Activated T-cell treated with anti-CD3 and anti-CD28 coated beads for 1 hour (primary cell): Measurements from ENCODE around the gene LAMTOR5.

Source experiments
- DNase-seq: peaks from one replicate; pipeline ENCODE4 v3.0.0-alpha.2; 2020; ENCODE audit warnings: low read depth

LAMTOR5 gene

GRCh38 chr1:110387048-110387754, 20.3 kb downstream of the LAMTOR5 start:
- DNase-seq = no peak

DNA sequence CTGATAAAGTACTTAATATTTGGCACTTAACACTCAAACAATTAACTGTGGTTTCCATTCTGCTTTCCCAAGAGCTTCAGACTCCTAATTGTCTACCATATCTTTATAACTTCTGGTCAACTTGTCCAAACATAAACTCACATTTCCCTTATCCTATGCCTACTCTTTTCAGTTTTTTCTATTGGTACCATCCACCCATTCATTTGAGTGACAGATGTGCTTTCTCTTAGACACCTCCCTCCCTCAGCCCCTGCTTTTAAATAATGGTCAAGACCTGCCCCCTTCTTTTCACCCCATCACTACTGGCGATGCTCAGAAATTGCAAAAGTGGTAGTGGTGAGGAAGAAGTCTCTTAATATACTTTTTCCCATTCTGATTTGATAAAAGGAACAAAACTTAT, 22.1 kb downstream of the LAMTOR5 start:
- no peak for DNase-seq

GRCh38 chr1:110384581-110385321, 22.7 kb downstream of the LAMTOR5 start:
- no peak for DNase-seq

DNA sequence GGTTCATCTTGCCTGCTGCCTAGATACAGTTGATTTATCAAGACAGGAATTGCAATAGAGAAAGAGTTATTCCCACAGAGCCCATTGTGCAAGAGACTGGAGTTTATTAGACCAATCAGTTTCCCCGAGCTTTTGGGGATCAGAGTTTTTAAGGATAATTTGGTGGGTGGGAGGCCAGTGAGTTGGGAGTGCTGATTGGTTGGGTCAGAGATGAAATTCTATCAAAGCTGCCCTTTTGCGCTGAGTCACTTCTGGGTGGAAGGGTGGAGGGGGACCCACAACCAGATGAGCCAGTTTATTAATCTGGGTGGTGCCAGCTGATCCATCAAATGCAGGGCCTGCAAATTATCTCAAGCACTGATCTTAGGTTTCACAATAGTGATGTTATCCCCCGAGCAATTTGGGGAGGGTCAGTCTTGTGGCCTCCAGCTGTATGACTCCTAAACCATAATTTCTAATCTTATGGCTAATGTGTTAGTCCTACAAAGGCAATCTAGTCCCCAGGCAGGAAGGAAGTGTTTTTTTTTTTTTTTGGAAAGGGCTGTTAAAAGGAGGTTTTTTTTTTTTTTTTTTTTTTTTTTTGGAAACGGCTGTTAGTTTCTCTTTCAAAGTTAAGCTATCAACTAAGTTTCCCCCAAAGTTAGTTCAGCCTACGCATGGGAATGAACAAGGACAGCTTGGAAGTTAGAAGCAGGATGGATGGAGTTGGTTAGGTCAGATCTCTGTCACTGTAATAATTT, 24.1 kb downstream of the LAMTOR5 start:
- DNase-seq = no peak

DNA sequence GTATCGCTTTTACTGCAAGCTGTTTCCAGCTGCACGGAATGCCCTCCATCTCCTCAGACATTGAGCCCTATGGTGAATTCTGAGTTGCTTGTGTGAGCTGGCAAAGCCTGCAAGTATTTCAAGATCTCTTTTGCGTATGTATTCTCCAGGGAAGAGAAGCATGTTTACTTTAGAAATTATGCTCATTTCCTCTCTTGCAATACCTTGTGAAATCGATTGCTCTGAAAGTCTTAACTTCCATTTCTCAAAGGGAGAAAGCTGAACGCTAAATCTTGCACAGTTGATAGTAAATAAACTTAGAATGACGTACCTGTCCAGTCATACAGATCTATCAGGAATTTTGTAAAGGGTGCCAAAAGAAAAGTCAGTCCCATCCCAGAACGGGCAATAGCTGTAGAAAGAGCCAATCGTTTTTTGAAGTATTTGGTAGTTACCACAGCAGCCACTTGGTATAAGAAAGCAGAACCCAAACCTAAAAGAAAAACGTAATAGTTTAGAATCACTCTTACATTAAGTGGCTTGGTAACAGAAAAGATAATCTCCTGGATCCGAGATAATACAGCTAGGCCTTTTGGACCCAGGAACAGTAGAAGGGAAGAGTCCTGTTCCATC, 26.7 kb downstream of the LAMTOR5 start:
- no peak for DNase-seq

DNA sequence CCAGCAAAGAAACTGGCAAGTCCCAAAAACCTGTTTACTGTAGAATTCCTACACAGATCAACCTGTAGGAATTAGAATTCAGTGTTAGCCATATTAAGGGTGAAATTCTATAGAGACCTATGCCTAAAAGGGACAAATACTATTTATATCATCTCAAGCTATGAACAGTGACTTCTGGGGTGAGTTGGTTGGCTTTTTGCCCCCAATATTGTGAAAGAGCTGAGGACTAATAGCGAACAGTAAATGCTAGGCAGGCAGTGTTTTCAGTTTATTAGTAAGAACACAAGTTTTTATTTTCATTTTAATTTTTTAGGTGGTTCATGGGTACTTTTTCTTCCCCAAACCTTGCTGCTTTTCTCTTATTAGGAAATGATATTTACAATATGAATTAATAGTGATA, 32.0 kb downstream of the LAMTOR5 start:
- DNase-seq = no peak

DNA sequence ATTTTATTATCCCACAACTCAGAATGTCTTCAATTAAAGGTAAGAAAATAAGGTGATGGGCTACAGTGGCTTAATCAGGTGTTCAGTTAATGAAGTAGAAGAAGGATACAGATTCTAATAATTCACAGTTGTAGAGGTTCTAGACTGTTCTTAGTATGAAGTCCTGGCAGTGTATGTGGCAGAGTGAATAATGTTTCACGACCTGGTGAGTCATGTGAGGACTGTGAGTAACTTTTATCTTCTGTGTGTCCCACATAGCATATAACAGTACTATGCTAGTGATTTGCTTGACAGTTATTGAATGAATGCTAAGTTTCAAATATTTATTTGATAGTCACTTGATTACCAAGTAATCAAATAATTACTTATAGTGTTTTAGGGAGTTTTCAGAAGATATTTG, 36.7 kb downstream of the LAMTOR5 start:
- no peak for DNase-seq

GRCh38 chr1:110364221-110364620, 43.3 kb downstream of the LAMTOR5 start:
- DNase-seq = no peak

- DNase-seq = no peak
Measured at GRCh38 chr1:110361856-110362255, 45.6 kb downstream of the LAMTOR5 start.

GRCh38 chr1:110360431-110360830, 47.1 kb downstream of the LAMTOR5 start:
- DNase-seq = no peak

DNA sequence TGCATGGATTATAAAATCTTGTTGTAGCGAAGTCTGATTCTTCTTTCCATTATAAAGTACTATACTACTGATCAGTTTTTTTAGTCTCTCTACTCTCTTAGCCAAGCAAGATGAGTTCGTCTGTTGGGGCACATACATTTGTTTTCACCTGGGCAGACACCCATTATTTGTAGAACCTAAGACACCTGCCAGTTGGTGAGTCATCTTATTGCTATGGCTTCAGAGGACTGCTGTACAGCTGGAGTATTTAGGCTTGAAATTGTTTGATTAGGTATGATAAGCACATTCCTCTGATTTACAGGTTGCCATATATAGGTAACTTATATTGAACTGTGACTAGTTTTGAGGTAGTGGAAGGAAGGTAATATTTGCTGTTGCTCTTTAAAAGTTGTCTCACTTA, 51.1 kb downstream of the LAMTOR5 start:
- no peak for DNase-seq

DNA sequence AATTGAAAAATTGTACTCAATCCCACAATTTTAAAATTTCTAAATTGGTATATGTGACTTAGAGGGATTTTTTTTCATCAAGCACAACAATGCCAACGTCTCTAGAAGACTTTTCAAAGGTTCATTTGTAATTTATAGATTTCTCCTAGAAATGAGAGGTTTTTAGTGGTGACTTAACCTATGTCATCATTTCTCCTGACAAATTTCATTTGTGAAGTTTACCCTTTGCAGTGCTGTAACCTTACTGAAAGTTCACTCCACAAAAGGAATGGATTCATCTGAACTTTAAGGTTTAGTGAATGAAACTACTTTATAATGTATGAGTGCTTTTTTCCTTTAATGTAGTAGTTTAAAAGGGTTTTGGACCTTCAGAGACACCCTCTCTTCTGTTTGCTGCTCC, 52.2 kb downstream of the LAMTOR5 start:
- no peak for DNase-seq
